IPS-18c (cell line): ENCODE measurements around the gene COPRS.

ENCODE experiments used
- H3K4me3 ChIP-seq: 2 replicates; pipeline ENCODE4 v1.7.0; 2013; ENCODE audit warnings: low read depth, mild to moderate bottlenecking, low read length, moderate library complexity; ENCODE audit not compliant: insufficient read depth
- H3K9me3 ChIP-seq: one replicate; pipeline ENCODE4 v1.6.1; 2013; ENCODE audit warnings: mild to moderate bottlenecking, low read length, moderate library complexity; ENCODE audit not compliant: control insufficient read depth, insufficient read depth

The COPRS gene

GRCh38 chr17:31858642-31859486 lies at the start of gene COPRS:
Gene COPRS, minus strand, starts transcription at chr17:31859244. Its CDS starts 45 bp downstream, at chr17:31859199.
- H3K4me3 ChIP-seq = peak within 1 kb of the TSS; percentile 59
- H3K9me3 ChIP-seq = no peaks in the 10 kb centered on the region

GRCh38 chr17:31908386-31908785 lies 49.3 kb upstream of the COPRS start:
- no peak overlapping the region for H3K4me3 ChIP-seq

GRCh38 chr17:31907342-31907962 lies 48.4 kb upstream of the COPRS start:
- H3K4me3 ChIP-seq = no peak overlapping the region

More at GRCh38 chr17:31908386-31908785, 49.3 kb upstream of the COPRS start:
- no peaks in the 10 kb centered on the region for H3K9me3 ChIP-seq

GRCh38 chr17:31903401-31903800 lies 44.4 kb upstream of the COPRS start:
- Histone ChIP-seq H3K4me3 (no peak overlapping the region), H3K9me3 (peaks cover 3% of the 10 kb centered on the region)

More at GRCh38 chr17:31907342-31907962, 48.4 kb upstream of the COPRS start:
- H3K9me3 ChIP-seq = no peaks in the 10 kb centered on the region

GRCh38 chr17:31902693-31903092 lies 43.6 kb upstream of the COPRS start:
- H3K4me3 ChIP-seq = no peak overlapping the region
- peaks cover 3% of the 10 kb centered on the region for H3K9me3 ChIP-seq

GRCh38 chr17:31900877-31901276 lies 41.8 kb upstream of the COPRS start:
- H3K9me3 ChIP-seq = peaks cover 3% of the 10 kb centered on the region
- peak overlapping the region; percentile 88 for H3K4me3 ChIP-seq

- no peak overlapping the region for H3K4me3 ChIP-seq
These were observed 29.1 kb upstream of the COPRS start for GRCh38 chr17:31888124-31888523.

GRCh38 chr17:31882571-31882970 lies 23.5 kb upstream of the COPRS start:
- H3K9me3 ChIP-seq = no peaks in the 10 kb centered on the region
- no peak overlapping the region for H3K4me3 ChIP-seq

More at GRCh38 chr17:31888124-31888523, 29.1 kb upstream of the COPRS start:
- H3K9me3 ChIP-seq = no peaks in the 10 kb centered on the region

GRCh38 chr17:31880311-31880710 lies 21.3 kb upstream of the COPRS start:
- H3K4me3 ChIP-seq = no peak overlapping the region
- no peaks in the 10 kb centered on the region for H3K9me3 ChIP-seq

- H3K4me3 ChIP-seq = no peak overlapping the region
- H3K9me3 ChIP-seq = no peaks in the 10 kb centered on the region
These were observed 19.6 kb upstream of the COPRS start for GRCh38 chr17:31878703-31879073.

- Histone ChIP-seq H3K9me3 (no peaks in the 10 kb centered on the region), H3K4me3 (no peak overlapping the region)
These were observed 19.1 kb upstream of the COPRS start for GRCh38 chr17:31877911-31878702.

- Histone ChIP-seq H3K4me3 (no peak overlapping the region), H3K9me3 (no peaks in the 10 kb centered on the region)
These were observed 18.3 kb upstream of the COPRS start for GRCh38 chr17:31877341-31877740.

GRCh38 chr17:31875081-31875480 lies 16.0 kb upstream of the COPRS start:
- H3K4me3 ChIP-seq = no peak overlapping the region
- H3K9me3 ChIP-seq = no peaks in the 10 kb centered on the region

- Histone ChIP-seq H3K4me3 (no peak overlapping the region), H3K9me3 (peaks cover 2% of the 10 kb centered on the region)
These were observed 10.9 kb upstream of the COPRS start for GRCh38 chr17:31869797-31870568.

- H3K9me3 ChIP-seq = peaks cover 2% of the 10 kb centered on the region
These were observed 10.0 kb upstream of the COPRS start for GRCh38 chr17:31869031-31869430.

GRCh38 chr17:31859487-31860008 lies 504 bp upstream of the COPRS start:
- H3K9me3 ChIP-seq = no peaks in the 10 kb centered on the region
- peak overlapping the region; percentile 56 for H3K4me3 ChIP-seq

More at GRCh38 chr17:31869031-31869430, 10.0 kb upstream of the COPRS start:
- H3K4me3 ChIP-seq = no peak overlapping the region
